ENCODE results near the gene TOM1.

TOM1 gene

DNA sequence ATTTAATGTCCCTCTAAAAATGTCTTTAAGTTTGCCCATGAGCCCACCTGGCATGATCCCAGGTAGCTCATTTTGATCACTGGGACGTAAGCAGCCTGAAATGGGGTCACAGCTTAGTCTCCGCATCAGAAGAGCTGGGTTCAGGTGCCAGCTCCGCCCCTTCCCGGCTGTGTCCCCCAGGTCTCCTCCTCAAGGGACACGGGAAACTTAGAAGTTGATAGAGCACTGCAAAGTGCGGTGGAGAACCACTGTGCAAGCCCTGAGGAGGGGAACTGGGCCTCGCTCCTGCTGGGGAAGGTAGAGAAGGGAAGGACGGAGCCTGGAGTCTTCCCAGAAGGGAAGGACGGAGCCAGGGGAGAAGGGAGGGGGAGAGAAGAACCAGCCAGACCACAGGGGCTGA lies 7.7 kb downstream of the TOM1 start:
- DNase-seq (ENCODE audit: low read depth): no peak

DNA sequence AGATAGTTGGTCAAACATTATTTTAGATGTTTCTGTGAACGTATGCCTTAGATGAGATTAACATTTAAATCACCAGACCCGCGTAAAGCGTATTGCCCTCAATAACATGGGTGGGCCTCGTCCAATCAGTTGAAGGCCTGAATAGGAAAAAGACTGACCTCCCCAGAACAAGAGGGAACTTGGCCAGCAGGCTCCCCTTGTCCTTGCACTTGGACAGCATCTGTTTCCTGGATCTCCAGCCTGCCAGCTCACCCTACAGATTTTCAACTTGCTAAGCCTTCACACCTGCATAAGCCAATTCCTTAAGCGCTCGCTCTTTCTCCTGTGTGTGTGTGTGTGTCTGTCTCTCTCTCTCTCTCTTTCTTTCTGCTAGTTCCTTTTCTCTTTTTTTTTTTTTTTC lies 8.2 kb downstream of the TOM1 start:
- no peak for DNase-seq (ENCODE audit: low read depth)

DNA sequence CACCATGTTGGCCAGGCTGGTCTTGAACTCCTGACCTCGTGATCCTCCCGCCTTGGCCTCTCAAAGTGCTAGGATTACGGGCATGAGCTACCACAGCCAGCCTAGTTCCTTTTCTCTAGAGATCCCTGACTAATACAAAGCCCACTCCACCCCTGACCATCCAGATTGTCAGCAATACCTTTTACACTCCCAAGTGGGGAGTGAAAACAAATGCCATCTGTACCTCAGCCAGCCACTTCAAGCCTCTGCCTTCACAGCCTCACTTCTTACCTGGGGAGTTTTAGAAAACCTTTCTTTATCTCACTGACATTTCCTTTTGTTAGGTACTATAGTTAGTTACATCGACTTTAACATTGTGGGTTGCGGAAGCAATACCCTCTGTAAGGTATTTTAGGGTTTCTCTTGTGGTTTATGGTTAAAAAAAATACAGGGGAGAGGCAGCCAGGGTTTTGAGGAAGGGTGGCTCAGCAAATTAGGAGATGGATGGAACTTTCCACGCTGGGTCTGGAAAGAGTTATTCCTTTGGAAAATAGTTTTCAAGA lies 8.9 kb downstream of the TOM1 start:
- no peak for DNase-seq (ENCODE audit: low read depth)

DNA sequence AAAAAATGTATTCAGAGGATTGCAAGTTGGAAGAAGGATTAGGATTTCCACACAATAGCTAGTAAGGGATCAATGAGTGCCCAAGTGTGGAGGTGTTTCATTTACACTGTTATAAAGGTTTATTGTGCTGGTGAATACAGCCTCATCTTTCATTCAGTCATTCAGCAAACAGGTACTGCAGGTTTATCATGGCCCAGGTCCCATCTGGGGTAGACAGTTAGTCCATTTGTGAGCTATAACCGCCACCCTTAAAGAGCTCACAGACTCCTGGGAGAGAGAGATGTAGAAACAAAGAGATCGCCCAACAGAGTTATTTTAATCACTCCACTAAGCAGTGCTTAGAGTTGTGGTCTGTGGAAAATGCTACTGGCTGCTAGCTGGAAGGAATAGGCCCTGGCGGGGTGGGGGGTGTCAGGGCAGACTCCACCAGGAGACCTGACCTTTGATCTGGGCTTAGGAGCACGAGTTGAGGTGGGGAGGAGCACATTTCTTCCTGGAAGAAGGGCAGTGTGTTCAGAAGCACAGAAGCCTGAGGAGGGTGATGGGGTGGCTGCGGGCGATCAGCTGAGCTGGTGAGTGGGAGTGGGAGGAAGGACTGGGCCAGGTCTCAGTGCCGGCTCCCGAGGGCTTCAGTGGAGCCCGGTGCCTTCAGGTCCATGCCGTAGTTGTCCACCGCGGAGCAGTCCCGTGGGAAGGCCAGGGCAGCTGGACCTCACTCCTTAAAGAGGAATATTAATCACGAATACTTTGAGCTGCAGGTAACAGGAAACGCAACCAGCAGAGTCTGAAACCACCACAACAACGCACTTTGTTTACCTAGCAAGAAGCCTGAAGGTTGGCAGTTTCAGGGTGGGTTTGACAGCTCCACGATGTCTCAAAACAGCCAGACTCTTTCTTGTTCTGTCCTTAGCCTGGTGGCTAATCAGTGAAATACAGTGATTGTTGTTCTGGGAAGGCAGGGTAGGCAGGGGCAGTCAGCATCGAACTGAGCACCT lies 11.2 kb downstream of the TOM1 start:
- DNase-seq (ENCODE audit: low read depth): no peak

DNA sequence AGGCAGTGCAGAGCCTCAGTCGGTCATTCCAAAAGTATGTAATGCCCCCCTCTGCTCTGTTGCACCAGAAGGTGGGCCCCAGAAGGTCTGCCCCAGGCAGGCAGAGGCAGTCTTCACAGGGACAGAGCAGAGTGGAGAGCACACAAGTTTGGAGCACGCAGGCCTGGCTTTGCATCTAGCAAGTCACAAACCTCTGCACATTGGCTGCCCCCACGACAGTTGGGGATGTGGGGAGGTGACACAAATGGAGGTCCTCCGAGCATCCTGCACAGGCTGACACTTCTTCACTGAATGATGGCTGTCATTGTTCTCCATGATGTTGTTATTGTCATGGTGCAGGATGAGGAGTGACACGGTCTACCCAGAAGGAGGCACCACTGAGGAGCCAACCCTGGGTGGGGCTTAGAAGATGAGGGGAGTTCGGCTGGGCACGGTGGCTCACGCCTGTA lies 11.9 kb downstream of the TOM1 start:
- DNase-seq (ENCODE audit: low read depth): no peak

DNA sequence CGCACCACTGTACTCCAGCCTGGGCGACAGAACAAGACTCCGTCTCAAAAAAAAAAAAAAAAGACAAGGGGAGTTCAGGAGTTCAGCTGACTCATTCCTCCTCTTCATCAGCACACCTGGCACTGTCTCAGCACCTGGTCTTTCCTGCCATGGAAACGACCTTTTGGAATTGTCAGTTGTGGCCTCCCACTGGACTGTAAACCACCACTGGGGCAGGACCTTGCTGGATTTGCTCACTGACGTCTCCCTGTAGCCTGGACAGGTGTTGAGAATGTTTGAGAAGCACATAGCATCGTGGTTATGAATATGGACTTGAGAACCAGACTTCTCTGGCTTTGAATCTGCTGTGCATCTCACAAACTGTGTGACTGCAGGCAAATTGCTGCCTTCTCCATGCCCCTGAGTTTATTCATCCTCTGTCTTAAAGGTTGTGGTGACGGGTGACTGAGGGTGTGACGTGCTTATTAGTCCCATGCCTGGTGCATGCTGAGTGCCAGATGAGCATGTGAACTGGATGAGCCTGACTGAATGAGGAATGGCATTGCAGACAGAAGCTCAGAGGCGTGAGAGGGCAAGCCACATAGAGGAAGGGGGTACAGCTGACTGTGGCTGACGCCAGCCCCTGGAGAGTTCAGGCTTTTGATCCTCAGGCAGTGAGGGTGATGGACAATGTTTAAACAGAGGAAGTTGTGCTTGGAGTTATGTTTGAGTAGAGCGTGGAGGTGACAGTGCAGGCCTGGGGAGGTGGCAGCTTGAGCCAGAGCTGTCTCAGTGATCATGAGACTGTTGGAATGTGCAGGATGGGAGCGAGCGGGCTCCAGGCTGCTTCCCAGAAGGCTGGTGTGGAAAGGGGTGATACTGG lies 12.7 kb downstream of the TOM1 start:
- DNase-seq (ENCODE audit: low read depth): no peak

DNA sequence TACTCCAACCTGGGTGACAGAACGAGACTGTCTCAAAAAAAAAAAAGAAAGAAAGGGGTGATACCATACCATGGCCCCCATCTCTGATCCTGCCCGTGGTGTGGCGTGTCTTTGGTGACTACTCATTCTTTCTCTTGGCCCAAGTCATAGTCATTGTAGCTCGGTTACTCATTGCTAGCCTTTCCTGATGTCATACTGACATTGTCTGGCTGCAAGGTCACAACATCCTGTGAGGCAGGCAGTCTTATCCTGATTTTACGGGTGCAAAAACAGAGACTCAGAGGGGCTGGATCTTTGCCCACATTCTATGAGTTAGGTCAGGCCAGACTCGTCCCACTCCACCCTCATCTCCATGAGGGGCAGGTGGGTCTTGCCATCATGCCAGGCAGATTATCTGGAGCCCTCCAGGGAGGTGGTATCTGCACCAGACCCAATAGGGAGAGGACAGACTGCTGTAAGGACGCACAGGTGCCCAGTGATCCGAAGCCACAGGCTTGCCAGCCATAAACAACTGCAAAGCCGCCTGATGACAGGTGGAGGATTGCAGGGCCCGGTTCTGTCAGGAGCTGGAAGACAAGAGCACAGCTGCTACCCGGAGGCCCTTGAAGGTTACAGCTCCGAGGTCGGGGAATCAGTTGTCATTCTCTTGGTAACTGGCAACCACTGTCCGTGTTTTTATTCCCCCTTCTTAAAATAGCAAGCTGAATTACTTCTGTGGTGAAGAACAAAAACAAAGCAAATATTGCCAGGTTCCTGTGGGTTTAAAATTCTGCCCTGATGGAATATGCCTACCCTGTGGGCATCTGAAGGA lies 13.8 kb downstream of the TOM1 start:
- peak; percentile 28 for DNase-seq (ENCODE audit: low read depth)

DNA sequence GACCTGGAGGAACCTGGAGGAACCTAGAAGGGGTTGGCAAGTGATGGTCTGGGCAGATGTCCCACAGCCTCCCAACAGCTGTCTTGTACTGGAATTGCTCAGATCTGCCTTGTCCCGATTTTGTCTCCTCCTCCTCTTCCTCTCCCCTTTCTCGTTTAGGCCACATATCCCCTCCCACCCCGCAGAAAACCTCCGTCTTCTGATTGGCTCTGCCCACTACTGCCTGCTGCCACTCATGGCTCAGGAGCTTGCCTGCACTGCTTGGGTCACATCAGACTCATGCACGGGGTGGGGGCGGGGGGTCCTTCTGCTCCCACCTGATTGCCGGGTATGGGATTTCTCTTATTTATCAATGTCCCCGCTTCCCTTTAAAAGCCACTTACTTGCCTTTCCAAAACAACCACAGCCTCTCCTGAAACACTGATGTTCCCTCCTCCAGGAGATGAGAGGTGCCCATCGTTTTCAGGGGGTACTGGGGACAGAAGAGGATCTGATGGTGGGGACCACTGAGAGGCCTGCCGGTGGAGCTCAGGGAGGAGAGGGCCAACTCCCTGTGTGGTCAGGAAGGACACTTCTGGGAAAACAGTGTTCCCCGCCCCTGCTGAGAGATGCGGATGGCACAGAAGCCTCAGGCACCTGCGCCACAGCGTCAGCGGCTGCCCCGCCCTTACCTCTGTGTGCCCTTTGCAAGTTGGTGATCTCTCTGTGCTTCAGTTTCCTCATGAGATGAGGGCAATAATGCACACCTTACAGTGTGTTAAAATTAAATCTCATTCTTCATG lies 14.7 kb downstream of the TOM1 start:
- no peak for DNase-seq (ENCODE audit: low read depth)

DNA sequence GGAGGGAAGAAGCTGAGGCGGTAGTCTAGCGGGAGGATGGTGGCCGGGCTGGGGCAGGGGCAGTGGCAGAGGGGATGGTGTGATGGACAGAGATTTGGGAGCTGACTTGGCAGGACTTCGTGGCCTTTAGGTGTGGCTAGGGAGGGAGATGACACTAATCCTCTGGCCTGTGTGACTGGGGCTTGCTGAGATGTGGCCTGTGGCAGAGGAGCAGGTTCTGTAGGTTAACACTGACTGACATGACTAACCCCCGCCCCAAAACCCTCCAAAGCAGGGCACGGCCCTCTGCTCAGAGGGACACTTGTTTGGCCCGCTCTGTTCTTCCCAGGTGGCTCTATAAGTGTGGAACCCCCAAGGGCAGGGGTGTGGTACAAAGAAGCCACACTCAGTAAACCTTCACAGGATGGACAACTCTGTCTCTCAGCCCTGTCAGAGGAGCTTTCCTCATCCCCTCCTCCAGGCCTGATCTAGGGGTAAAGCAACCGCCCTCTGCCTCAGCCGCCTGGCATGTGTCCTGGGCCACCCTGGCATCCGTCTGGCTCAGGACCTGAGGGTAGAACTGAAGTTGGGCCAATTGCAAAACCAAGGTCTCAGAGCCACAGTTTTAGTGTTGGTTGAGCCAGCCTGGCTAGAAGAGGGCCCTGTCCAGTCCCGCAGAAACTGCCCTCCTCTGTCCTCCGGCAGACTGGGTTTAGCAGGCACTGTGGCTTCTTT lies 15.6 kb downstream of the TOM1 start:
- no peak for DNase-seq (ENCODE audit: low read depth)

DNA sequence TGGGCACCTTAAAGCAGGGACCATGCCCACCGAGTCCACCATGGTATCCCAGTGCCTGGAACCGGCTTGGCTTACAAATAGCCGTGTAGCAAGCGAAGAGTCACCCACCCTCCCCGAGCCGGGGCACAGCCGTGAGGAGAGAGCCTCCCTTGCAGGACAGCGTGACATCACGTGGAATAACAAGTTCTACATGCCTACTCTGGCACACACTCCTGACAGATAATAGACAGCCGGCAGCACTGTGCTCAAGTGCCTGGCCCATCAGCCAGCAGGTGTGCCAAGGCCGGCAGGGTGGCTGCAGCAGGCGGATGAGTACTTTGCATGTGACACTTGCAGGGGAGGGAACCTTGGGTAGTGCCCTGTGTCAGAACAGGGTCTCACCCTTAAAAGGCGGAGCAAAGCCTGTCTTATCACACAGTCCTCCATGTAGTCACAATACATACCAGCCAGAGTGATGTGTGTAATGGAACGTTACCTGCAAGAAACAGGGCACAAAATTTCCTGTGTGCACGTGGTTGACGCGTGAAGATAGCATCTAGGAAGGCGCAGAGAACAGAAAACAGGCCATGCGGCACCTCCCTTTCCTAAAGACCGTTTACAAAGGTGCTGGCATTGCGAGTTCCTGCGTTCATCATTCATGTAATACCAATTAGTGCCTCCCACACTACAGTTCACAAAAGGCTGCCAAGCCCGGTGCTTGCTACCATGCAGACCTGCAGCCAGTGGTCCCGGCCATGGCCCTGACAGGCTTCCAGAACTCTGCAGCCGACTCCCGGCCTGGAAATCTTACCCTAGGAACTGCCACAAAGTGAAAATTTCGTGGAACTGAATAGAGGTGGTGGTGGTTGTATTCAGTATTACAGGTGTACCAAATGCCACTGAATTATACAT lies 16.4 kb downstream of the TOM1 start:
- no peak for DNase-seq (ENCODE audit: low read depth)

DNA sequence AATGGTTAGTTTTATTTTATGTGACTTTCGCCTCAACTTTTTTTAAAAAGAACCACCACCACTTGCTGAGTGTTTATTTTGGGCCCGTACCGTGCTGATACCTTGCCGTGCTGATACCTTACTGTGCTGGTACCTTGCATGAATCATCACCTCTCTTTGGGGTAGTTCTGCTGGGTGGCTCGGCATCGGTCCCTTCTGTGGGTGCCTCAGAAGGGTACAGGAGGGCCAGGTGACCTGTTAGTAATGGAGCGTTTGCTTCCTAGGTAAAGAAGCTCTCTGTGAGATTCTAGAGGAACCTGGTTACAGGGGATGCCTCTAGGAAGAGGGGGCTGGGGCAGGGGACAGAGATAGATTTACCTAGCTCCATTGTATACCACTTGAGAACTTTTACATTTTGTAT lies 17.1 kb downstream of the TOM1 start:
- no peak for DNase-seq (ENCODE audit: low read depth)

DNA sequence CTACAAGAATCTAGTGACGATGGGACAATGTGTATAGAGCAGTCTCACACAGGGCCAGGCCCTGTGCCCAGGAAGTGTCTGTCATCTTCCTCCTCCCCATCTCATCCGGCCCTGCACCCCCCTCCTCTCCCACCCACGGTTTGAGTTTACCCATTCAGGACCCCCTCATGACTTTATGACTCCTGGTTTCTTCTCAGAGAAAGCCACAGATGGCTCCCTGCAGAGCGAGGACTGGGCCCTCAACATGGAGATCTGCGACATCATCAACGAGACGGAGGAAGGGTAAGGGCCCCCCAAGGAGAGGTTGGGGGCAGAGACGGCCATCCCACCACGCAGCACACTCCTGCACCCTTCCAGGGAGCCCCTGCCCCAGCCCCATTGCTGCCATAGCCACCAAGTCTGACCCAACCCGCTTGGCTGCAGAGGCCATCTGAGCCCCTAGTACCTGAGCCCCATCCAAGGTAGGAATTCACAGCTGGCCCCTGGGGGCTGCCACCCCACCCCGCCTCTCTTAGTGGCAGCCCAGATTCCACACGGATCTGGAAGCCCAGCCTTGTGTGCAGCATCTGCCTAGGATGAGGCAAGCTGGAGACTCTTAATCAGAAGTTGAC lies 18.1 kb downstream of the TOM1 start:
- DNase-seq (ENCODE audit: low read depth): no peak

DNA sequence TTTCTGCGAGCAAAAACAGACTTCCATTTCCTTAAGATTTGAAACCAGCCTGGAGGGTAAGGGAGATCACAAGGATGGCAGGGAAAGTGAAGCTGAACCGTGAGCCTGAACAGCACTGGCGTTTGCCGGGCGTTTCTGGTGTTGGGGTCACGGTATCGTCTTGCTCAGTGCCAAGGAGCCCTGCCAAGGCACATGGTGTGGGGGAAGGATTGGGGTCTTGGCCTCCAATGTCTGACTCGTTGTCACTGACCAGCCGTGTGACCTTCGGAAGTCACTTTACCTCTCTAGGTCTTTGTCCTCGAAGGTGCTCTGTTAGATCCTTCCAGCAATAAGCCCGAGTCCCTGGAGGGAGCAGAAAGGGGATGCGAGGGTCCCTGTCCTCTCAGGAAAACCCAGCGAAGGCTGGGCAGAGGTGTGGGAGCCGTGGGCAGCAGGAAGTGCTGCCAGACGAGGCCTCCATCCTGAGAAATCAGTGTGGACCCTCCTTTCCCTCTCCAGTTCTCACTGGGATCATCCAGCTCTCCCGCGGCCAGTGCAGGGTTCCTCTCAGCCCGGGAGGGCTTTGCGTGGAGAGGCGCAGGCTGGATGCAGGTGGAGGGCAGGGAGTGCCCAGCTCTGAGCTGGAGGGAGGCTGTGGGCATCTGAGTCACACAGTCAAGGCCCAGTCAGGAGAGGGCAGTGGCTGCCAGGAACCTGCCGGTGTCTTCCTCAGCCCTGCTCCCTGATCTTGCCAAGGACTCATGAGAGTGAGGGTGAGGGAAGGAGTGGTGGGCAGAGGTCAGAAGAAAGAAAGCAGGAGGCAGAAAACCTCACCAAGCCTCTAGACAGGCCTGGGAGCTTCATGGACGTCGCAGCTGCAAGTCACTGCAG lies 18.9 kb downstream of the TOM1 start:
- DNase-seq (ENCODE audit: low read depth): no peak

DNA sequence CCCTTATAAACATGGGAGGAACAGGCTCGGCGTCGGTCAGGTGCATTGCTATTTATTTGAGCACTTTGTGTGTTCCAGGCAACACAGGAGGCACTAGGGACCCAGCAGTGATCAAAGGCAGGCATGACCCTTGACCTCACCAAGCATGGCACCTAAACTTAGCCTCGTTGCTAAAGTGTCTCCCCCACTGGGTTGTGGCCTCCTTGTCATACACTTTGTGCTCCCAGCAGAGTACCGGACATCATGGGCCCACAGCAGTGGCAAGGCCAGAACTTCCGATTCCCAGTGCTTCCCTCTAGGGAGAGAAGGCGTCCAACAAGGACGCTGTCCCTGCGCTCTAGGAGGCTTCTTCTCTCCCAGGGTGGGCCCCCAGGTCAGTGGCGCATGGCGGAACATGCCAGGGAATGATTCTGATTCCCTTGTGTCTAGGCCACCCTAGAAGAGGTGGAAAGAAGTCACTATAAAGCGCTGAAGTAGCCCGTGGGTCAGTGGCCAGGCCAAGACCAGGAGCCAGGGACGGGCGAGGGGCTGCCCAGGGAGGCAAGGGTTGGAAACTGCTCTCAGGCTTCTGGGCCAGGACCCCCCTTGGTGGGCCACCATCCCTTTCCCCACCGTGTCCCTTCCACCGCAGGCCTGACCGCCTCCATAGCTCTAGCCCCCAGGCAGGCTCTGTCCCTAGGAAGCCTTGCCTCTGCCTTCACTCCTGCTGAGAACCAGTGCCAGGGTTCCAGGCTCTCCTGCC lies 19.7 kb downstream of the TOM1 start:
- no peak for DNase-seq (ENCODE audit: low read depth)

DNA sequence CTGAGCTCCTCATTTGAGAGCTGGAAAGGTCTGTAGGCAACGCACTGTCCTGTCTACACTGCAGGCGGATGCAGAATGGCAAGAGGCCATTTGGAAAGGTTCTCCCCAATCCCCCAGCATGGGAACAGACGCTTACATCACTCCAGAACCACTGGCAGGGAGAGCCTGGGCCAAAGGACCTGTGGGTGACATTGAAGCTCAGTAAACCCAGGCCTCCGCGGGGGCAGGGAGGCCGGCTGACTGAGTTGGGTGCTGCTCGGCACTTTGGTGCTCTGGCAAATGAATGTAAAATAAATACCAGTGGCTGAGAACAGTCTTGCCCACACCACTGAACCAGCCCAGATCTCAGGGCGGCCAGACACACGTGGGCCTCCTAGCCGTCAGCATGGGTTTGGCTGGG lies 22.4 kb downstream of the TOM1 start:
- DNase-seq (ENCODE audit: low read depth): no peak

DNA sequence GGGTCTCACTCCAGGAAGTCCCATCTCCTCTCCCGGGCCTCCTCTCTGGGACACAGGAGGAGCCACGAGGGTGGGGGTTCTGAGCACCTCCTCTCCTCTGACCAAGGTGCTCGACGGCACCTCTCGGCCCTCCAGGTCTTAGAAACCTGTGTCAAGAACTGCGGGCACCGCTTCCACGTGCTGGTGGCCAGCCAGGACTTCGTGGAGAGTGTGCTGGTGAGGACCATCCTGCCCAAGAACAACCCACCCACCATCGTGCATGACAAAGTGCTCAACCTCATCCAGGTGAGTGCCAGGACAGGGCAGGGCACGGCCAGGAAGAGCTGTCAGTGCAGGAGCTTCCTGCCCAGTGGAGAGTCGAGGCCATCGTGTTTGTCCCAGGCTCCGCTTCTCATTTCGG lies 23.2 kb downstream of the TOM1 start:
- DNase-seq (ENCODE audit: low read depth): no peak

DNA sequence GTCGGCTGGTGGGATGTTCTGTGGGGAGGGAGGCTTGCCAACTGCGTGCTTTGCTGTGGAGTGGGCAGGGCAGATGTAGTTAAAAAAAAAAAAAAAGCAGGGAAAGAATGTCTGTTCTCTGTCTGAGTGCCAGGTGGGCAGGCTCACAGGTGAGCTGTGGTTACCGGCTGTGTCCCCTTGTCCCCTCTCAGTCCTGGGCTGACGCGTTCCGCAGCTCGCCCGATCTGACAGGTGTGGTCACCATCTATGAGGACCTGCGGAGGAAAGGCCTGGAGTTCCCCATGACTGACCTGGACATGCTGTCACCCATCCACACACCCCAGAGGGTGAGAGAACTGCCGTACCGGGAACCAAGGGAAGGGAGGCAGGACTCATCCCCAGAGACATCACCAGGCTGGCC lies 23.6 kb downstream of the TOM1 start:
- no peak for DNase-seq (ENCODE audit: low read depth)
